HEK293T (cell line): ENCODE results near the gene MYH6.

ENCODE experiments used
- ARNT ChIP-seq: fragments of 450-650 bp; IDR thresholded peaks from 2 replicates; pipeline ENCODE4 v1.6.1; 2017; ENCODE audit warnings: mild to moderate bottlenecking
- BHLHE40 ChIP-seq: fragments of 450-650 bp; IDR thresholded peaks from 2 replicates; pipeline ENCODE4 v1.6.1; 2016; ENCODE audit warnings: mild to moderate bottlenecking, moderate library complexity, borderline replicate concordance
- CTBP1 ChIP-seq: fragments of 450-650 bp; IDR thresholded peaks from 2 replicates; pipeline ENCODE4 v1.6.1; 2016; ENCODE audit warnings: borderline replicate concordance
- ELF4 ChIP-seq: fragments of 450-650 bp; IDR thresholded peaks from 2 replicates; pipeline ENCODE4 v1.6.1; 2017; ENCODE audit warnings: antibody characterized with exemption
- FOXK2 ChIP-seq: fragments of 450-650 bp; IDR thresholded peaks from 2 replicates; pipeline ENCODE4 v1.6.1; 2016; ENCODE audit warnings: mild to moderate bottlenecking
- FOXM1 ChIP-seq: fragments of 450-650 bp; IDR thresholded peaks from 2 replicates; pipeline ENCODE4 v1.6.1; 2017; ENCODE audit warnings: mild to moderate bottlenecking, borderline replicate concordance
- HDGF ChIP-seq: fragments of 450-650 bp; IDR thresholded peaks from 2 replicates; pipeline ENCODE4 v1.6.1; 2017; ENCODE audit warnings: antibody characterized with exemption, borderline replicate concordance
- L3MBTL2 ChIP-seq: fragments of 450-650 bp; conservative IDR thresholded peaks from 2 replicates; pipeline ENCODE4 v1.6.1; 2016; ENCODE audit warnings: mild to moderate bottlenecking
- NFRKB ChIP-seq: fragments of 450-650 bp; IDR thresholded peaks from 2 replicates; pipeline ENCODE4 v1.6.1; 2016; ENCODE audit warnings: mild to moderate bottlenecking, moderate library complexity
- PKNOX1 ChIP-seq: fragments of 450-650 bp; IDR thresholded peaks from 2 replicates; pipeline ENCODE4 v1.6.1; 2016
- SP1 ChIP-seq: fragments of 450-650 bp; IDR thresholded peaks from 2 replicates; pipeline ENCODE4 v1.6.1; 2017
- SUZ12 ChIP-seq: fragments of 450-650 bp; IDR thresholded peaks from 2 replicates; pipeline ENCODE4 v1.6.1; 2016; ENCODE audit warnings: mild to moderate bottlenecking
- TARDBP ChIP-seq: fragments of 450-650 bp; IDR thresholded peaks from 2 replicates; pipeline ENCODE4 v1.6.1; 2016

GRCh38 chr14:23398348-23398747 lies 9.7 kb downstream of the MYH6 start:
- TF ChIP-seq CTBP1 (no peak), SUZ12 (no peak), HDGF (no peak), BHLHE40 (no peak), ELF4 (no peak), SP1 (no peak), FOXK2 (no peak), ARNT (no peak), FOXM1 (no peak), PKNOX1 (no peak), TARDBP (no peak), NFRKB (no peak), L3MBTL2 (no peak)
